ENCODE measurements around the gene GOLGA6D.
"Not testable (repeated sequence)": the region's sequence is repeated elsewhere in the genome, so short reads cannot be mapped to it uniquely, and the experiment has no call there.

Gene GOLGA6D

GRCh38 chr15:75282572-75282971 is at the start of gene GOLGA6D:
GOLGA6D (plus strand) TSS chr15:75282835; CDS start chr15:75282876, 41 bp downstream.
- not testable (repeated sequence) for DNase-seq (ENCODE audit: low read depth)

GRCh38 chr15:75233504-75234190 is 49.0 kb upstream of the GOLGA6D start:
- no peak for DNase-seq (ENCODE audit: low read depth)

- DNase-seq (ENCODE audit: low read depth): no peak
Observed at GRCh38 chr15:75234191-75234810, 48.3 kb upstream of the GOLGA6D start.

GRCh38 chr15:75235051-75235673 is 47.5 kb upstream of the GOLGA6D start:
- no peak for DNase-seq (ENCODE audit: low read depth)

GRCh38 chr15:75235760-75236729 is 46.6 kb upstream of the GOLGA6D start:
- no peak for DNase-seq (ENCODE audit: low read depth)

GRCh38 chr15:75237316-75237982 is 45.2 kb upstream of the GOLGA6D start:
- no peak for DNase-seq (ENCODE audit: low read depth)

- DNase-seq (ENCODE audit: low read depth): no peak
Observed at GRCh38 chr15:75238150-75238549, 44.5 kb upstream of the GOLGA6D start.

GRCh38 chr15:75245741-75246140 is 36.9 kb upstream of the GOLGA6D start:
- not testable (repeated sequence) for DNase-seq (ENCODE audit: low read depth)

- not testable (repeated sequence) for DNase-seq (ENCODE audit: low read depth)
Observed at GRCh38 chr15:75248991-75249390, 33.6 kb upstream of the GOLGA6D start.

- DNase-seq (ENCODE audit: low read depth): no peak
Observed at GRCh38 chr15:75249726-75250125, 32.9 kb upstream of the GOLGA6D start.

GRCh38 chr15:75251343-75251742 is 31.3 kb upstream of the GOLGA6D start:
- not testable (repeated sequence) for DNase-seq (ENCODE audit: low read depth)

GRCh38 chr15:75252285-75252684 is 30.4 kb upstream of the GOLGA6D start:
- DNase-seq (ENCODE audit: low read depth): peak; percentile 14

GRCh38 chr15:75258034-75258433 is 24.6 kb upstream of the GOLGA6D start, which contains the start of gene GOLGA6C:
GOLGA6C (plus strand) TSS chr15:75258334; CDS start chr15:75258599, 265 bp downstream.
- DNase-seq (ENCODE audit: low read depth): not testable (repeated sequence)

GRCh38 chr15:75258620-75259343 is 23.9 kb upstream of the GOLGA6D start:
- DNase-seq (ENCODE audit: low read depth): not testable (repeated sequence)

- not testable (repeated sequence) for DNase-seq (ENCODE audit: low read depth)
Observed at GRCh38 chr15:75259873-75260272, 22.8 kb upstream of the GOLGA6D start.

GRCh38 chr15:75273751-75274359 is 8.8 kb upstream of the GOLGA6D start:
- DNase-seq (ENCODE audit: low read depth): not testable (repeated sequence)

GRCh38 chr15:75274509-75275107 is 8.0 kb upstream of the GOLGA6D start:
- peak; percentile 43 for DNase-seq (ENCODE audit: low read depth)

GRCh38 chr15:75275617-75276016 is 7.0 kb upstream of the GOLGA6D start:
- DNase-seq (ENCODE audit: low read depth): not testable (repeated sequence)

GRCh38 chr15:75278497-75278896 is 4.1 kb upstream of the GOLGA6D start:
- not testable (repeated sequence) for DNase-seq (ENCODE audit: low read depth)

GRCh38 chr15:75284152-75284551 is 1.5 kb downstream of the GOLGA6D start:
- DNase-seq (ENCODE audit: low read depth): not testable (repeated sequence)

All from ELR (cell line).